HG02840 (cell line): ENCODE measurements around the gene NISCH.

Source experiments
- ATAC-seq: cut with Tn5 transposase; IDR thresholded peaks from one replicate; pipeline ENCODE4 v1.9.1; 2021; ENCODE audit warnings: mild to moderate bottlenecking, moderate library complexity, moderate number of reproducible peaks; ENCODE audit not compliant: unreplicated experiment, low FRiP score

NISCH gene

DNA sequence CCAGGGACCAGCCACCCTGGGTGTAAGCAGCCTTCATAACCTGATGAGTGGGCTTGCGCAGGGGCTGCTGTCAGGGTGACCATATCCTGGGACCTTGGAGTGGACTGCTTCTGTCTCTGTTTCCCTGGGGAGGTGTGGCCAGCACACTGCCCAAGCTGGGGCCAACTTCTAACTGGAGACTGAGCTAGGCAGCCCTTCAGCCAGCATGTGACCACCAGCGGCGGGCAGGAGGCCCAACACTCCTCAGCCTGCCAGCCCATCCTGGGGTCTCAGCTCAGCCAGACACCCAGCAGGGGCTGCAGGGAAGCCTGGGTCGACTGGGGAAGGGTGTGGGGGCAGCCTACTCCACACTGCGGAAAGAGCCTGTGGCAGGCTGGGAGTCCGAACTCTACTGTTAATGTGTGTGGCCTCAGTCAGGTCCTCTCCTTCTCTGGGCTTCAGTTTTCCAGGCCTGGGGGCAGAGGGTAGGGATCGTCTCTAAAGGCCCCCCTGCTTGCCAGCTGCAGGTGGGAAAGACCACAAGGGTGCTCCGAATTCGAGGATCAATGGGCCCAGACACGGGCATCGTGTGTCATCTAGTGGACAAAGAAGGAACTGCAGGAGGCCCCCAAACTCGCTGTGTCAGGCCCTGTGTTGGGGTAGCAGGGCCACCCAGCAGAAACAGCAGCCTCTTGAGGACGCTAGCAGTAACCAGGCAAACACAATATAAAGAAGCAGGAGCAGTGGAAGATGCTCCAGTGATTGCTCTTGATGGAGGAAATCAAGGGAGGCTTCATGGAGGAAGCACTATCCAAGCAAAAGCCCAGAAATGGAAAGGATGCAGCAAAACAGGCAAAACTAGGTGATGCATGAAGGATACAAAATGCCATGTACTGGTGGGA lies 8.5 kb upstream of the NISCH start:
- no peak for ATAC-seq

- no peak for ATAC-seq
Measured at GRCh38 chr3:52447512-52448355, 7.7 kb upstream of the NISCH start.

GRCh38 chr3:52450489-52451236 lies 4.7 kb upstream of the NISCH start:
- no peak for ATAC-seq

GRCh38 chr3:52451237-52452083 lies 3.9 kb upstream of the NISCH start:
- ATAC-seq = no peak

DNA sequence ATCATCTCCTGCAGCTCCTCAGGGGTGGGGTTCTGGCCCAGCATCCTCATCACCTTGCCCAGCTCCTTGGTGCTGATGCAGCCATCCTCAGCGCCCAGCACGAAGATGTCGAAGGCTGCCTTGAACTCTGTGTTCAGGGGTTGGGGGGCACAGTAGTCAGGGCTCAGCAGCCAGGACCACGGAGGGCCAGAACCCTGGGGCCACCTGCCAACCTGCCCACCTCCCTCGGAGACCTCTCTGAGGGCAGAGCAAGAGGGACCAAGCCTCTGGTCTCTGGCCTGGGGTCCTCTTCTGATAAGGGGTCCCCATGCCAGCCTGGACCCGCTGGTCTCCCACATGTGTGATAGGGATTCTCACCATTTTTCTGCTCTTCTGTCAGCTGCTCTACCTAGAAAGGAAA lies 3.3 kb upstream of the NISCH start:
- no peak for ATAC-seq

GRCh38 chr3:52452570-52453221 lies 2.7 kb upstream of the NISCH start:
- no peak for ATAC-seq

DNA sequence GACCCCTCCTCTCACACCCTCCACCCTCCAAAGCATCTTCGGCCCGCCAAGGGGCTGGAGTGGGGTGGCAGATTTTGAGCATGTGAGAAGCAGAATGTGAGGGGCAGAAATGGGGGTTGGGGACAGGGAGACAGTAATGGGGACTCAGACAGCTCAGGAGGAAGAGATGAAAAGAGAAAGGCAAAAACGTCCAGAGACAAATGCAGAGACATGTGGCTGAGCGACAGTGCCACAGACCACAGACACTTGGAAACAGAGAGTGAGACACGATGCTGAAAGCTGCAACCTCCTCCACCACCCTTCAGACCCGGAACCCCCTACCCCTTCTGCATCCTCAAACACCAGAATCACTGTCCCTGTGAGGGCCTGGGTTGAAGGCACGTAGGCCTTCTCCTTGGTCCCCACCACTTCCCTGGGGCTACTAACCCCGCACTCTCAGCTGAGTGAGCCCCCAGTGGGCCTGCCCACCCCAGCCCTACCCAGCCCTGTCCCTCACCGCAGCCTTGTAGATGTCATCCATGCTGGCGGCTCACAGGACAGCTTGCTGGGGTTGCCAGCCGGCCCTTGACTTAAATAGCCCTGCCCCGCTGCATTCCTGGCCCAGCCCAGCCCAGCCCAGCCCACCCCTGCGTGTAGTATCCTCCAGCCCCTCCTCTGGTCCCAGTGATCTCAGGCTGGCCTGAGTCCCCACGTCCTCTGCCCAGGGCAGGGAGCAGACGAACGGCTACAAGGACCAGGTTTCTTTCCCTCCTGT lies 1.7 kb upstream of the NISCH start, which contains the start of gene TNNC1:
TSS of gene TNNC1 (minus strand) at position 546 of the 754 bp plus-strand sequence. CDS start at position 520, 26 bp downstream.
- ATAC-seq = no peak

- ATAC-seq = no peak
Measured at GRCh38 chr3:52454250-52454937, 1.0 kb upstream of the NISCH start.

DNA sequence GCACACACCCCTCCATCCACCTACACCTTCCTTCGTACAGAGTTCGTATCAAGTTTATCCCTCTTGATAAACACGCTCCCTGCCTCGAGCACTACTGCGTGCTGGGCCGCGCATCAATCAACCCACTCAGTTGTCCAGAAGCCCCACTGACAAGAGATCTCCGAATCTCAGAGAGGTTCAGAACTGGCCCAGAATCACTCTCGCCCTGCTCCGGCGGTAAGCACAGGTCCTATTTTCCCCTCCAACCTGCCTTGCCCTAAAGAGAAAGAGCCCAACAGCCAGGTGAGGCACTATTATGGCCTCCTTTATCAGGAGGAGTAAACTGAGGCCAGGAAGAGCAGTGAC lies 494 bp upstream of the NISCH start:
- ATAC-seq = no peak

DNA sequence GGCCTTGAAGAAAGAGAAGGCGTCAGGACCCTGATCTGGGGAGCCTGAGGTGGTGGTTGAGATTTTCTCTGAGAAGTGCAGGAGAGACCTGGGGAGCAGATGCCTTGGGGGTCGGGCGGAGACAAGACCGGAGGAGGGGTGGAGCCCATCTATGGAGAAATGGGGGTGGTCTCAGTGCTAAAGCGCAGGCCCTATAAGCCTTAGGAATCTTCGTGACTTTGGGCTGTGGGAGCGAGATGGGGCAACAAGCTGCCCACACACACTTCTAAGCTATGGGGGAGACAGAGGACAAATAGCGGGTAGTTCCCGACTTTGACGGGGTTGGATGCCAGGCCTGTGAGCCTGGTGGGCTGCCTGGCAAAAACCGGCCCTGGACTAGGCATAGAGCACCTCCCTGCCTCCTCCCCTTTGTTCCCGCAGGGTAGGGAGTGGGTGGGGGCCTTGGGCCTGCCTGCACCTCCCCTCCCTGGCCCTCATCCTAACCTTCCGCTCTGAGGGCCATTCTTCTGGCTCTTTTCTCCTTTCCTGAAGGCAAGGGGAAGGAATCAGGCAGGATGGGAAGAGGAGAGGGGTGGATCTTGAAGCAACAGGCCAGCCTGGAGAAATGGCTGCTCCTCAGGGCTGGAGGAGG lies 880 bp downstream of the NISCH start:
- ATAC-seq = no peak

GRCh38 chr3:52456800-52457183 lies 1.4 kb downstream of the NISCH start:
- no peak for ATAC-seq

DNA sequence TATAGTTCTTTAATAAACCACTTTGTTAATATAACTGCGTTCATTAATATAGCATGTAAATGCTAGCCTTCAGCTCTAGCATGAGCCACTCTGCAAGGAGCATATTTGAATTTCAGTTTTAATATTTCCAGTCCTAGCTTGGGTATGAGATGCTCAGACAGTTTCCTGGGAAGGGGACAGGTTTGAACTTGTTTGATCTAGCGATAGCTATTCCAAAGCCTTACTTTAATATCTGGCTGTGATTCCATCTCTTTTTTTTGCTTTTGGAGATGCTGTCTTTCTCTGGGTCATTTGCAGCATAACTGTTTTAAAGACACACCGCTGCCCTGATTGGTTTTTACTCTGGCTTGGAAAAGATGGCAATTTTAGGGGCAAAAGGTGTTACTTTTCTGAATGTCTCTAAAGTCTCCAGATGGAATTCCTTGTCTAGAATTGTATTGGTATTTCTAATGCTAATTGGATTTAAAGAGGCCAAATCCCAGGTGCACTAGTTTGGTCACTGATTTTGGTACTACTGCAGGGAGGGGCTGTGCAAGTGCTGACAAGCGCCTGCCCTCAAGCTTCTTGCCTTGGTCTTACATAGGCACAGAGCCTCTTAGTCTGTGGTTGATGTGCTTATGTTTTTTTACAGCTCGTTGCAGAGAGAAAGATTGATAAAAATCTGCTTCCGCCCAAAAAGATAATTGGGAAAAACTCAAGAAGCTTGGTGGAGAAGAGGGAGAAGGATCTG lies 2.8 kb downstream of the NISCH start:
- no peak for ATAC-seq

DNA sequence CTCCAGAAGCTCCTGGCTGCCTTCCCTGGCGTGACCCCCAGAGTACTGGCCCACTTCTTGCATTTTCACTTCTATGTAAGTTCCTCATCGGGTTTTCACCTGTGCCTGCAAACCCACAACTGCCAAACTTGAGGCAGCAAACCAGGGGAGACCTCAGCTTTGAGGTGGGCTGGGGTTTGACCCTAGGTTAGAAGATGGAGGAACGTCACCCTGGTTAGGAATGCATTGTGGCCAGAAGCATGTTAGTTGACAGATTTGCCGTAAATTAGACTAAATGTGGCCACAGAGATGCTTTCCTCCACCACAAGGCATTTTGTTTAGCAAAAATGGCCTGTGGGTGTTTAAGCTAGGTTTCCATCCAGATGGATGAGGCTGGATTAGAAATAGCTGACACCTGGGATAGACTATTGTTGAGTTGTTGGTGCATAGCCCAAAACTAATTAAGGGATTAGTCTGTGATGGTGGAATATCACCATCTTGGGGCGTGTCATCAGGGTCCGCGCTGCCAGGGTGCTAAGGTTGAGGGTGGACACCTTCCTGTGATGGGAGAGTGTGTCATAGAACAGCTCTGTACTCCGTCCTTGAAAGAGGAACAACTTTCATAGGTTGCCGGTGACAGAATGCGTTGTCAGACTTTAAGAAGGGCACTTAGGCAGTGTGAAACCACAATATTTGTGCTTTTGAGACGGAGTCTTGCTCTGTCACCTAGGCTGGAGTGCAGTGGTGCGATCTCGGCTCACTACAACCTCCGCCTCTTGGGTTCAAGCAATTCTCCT lies 3.6 kb downstream of the NISCH start:
- no peak for ATAC-seq

DNA sequence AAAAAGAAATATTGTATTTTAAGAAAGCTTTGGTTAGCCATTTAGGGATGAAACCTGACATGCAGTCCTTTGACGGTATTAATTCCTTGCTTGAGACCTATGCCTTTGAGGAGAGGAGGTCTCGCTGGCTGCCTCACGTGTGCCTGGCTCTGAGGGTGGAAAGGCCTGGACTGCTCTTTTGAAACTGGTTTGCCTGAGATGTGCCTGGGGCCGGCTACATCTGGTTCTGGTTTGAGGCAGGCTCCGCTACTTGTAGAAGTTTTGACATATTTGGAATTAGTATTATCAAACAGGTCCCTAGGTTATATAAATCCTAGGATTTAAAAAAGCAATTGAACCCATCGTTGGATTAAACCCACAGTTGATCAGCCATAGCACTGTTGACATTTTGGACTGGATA lies 6.5 kb downstream of the NISCH start:
- no peak for ATAC-seq

DNA sequence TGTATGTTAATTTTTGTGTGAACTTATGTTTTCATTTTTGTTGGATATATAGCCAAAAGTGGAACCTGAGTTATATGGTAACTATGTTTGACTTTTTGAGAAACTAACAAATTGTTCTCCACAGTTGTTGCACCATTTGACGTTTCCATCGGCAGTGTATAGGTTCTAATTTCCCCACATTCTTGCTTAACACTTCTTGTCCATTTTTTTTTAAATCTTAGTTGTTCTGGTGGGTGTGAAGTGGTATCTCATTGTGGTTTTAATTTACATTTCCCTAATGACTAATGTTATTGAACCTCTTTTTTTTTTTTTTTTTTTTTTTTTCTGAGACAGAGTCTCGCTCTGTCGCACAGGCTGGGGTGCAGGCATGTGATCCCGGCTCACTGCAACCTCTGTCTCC lies 8.0 kb downstream of the NISCH start:
- ATAC-seq = no peak

GRCh38 chr3:52468336-52468735 lies 12.9 kb downstream of the NISCH start:
- ATAC-seq = no peak
